SK-N-SH treated with all-trans-retinoic acid at 6 μM for 48 hours (cell line): Measurements from ENCODE around the gene SORCS2.

Source experiments
- ATAC-seq: fragments of 200-7000 bp; cut with Tn5 transposase; 3 replicates; pipeline ENCODE4 v1.9.1; 2020; ENCODE audit warnings: mild to moderate bottlenecking, moderate library complexity
- ARNTL ChIP-seq: fragments of 450-650 bp; formaldehyde crosslinking; IDR thresholded peaks from 2 replicates; pipeline ENCODE4 v1.5.0; 2020; ENCODE audit warnings: low read depth, mild to moderate bottlenecking, moderate library complexity, borderline replicate concordance
- BACH2 ChIP-seq: fragments of 250-450 bp; sonication (Bioruptor Pico); IDR thresholded peaks from 2 replicates; pipeline ENCODE4 v1.9.0; 2021; ENCODE audit warnings: mild to moderate bottlenecking, borderline replicate concordance
- CREB5 ChIP-seq: fragments of 250-450 bp; sonication (Bioruptor Pico); IDR thresholded peaks from 2 replicates; pipeline ENCODE4 v1.5.1; 2020; ENCODE audit warnings: low read depth, mild to moderate bottlenecking, moderate library complexity
- CSDC2 ChIP-seq: fragments of 250-450 bp; sonication (Bioruptor Pico); IDR thresholded peaks from 2 replicates; pipeline ENCODE4 v1.5.0; 2020; ENCODE audit warnings: mild to moderate bottlenecking, moderate library complexity
- CSRNP3 ChIP-seq: fragments of 250-450 bp; sonication (Bioruptor Pico); IDR thresholded peaks from 2 replicates; pipeline ENCODE4 v1.5.1; 2021; ENCODE audit warnings: mild to moderate bottlenecking, moderate library complexity
- ESRRG ChIP-seq: fragments of 250-450 bp; sonication (Bioruptor Pico); IDR thresholded peaks from 2 replicates; pipeline ENCODE4 v1.6.1; 2021; ENCODE audit warnings: mild to moderate bottlenecking
- GLIS3 ChIP-seq: fragments of 250-450 bp; sonication (Bioruptor Pico); IDR thresholded peaks from 2 replicates; pipeline ENCODE4 v1.5.0; 2020; ENCODE audit warnings: mild to moderate bottlenecking, moderate library complexity
- OSR1 ChIP-seq: fragments of 250-450 bp; sonication (Bioruptor Pico); IDR thresholded peaks from 2 replicates; pipeline ENCODE4 v1.8.0; 2022; ENCODE audit warnings: moderate library complexity, mild to moderate bottlenecking, inconsistent platforms
- POU6F1 ChIP-seq: fragments of 250-450 bp; sonication (Bioruptor Pico); IDR thresholded peaks from 2 replicates; pipeline ENCODE4 v1.8.0; 2021; ENCODE audit warnings: low read depth, mild to moderate bottlenecking, moderate library complexity, borderline replicate concordance
- PPARA ChIP-seq: fragments of 250-450 bp; sonication (Bioruptor Pico); IDR thresholded peaks from 2 replicates; pipeline ENCODE4 v1.5.0; 2020; ENCODE audit warnings: mild to moderate bottlenecking, borderline replicate concordance
- RARB ChIP-seq: fragments of 250-450 bp; sonication (Bioruptor Pico); IDR thresholded peaks from 2 replicates; pipeline ENCODE4 v1.8.0; 2021; ENCODE audit warnings: mild to moderate bottlenecking, moderate library complexity
- SNAI2 ChIP-seq: fragments of 250-450 bp; sonication (Bioruptor Pico); IDR thresholded peaks from 2 replicates; pipeline ENCODE4 v1.5.0; 2020; ENCODE audit warnings: mild to moderate bottlenecking, moderate library complexity
- TCF4 ChIP-seq: fragments of 250-450 bp; sonication (Bioruptor Pico); IDR thresholded peaks from 2 replicates; pipeline ENCODE4 v1.8.0; 2021; ENCODE audit warnings: mild to moderate bottlenecking, moderate library complexity, borderline replicate concordance
- TOX ChIP-seq: fragments of 250-450 bp; sonication (Bioruptor Pico); IDR thresholded peaks from 2 replicates; pipeline ENCODE4 v1.8.0; 2021; ENCODE audit warnings: mild to moderate bottlenecking, moderate library complexity, borderline replicate concordance
- TSHZ2 ChIP-seq: fragments of 250-450 bp; sonication (Bioruptor Pico); IDR thresholded peaks from 2 replicates; pipeline ENCODE4 v1.5.0; 2020; ENCODE audit warnings: mild to moderate bottlenecking, moderate library complexity
- ZC3H10 ChIP-seq: fragments of 250-450 bp; sonication (Bioruptor Pico); IDR thresholded peaks from 2 replicates; pipeline ENCODE4 v1.5.1; 2021; ENCODE audit warnings: mild to moderate bottlenecking, moderate library complexity
- ZFP3 ChIP-seq: fragments of 250-450 bp; sonication (Bioruptor Pico); IDR thresholded peaks from 2 replicates; pipeline ENCODE4 v1.5.0; 2020; ENCODE audit warnings: mild to moderate bottlenecking, moderate library complexity
- ZFP30 ChIP-seq: fragments of 450-650 bp; formaldehyde crosslinking; IDR thresholded peaks from 2 replicates; pipeline ENCODE4 v1.5.0; 2022; ENCODE audit warnings: mild to moderate bottlenecking, moderate library complexity
- ZNF70 ChIP-seq: fragments of 450-650 bp; formaldehyde crosslinking; IDR thresholded peaks from 2 replicates; pipeline ENCODE4 v1.5.0; 2020; ENCODE audit warnings: mild to moderate bottlenecking, moderate library complexity
- ZNF8 ChIP-seq: fragments of 450-650 bp; formaldehyde crosslinking; IDR thresholded peaks from 2 replicates; pipeline ENCODE4 v1.5.0; 2020; ENCODE audit warnings: mild to moderate bottlenecking, moderate library complexity
- TF ChIP-seq, protein P1 (sequence below): fragments of 250-450 bp; sonication (Bioruptor Pico); IDR thresholded peaks from 2 replicates; pipeline ENCODE4 v1.8.0; 2020; ENCODE audit warnings: mild to moderate bottlenecking, moderate library complexity, borderline replicate concordance

Gene SORCS2

DNA sequence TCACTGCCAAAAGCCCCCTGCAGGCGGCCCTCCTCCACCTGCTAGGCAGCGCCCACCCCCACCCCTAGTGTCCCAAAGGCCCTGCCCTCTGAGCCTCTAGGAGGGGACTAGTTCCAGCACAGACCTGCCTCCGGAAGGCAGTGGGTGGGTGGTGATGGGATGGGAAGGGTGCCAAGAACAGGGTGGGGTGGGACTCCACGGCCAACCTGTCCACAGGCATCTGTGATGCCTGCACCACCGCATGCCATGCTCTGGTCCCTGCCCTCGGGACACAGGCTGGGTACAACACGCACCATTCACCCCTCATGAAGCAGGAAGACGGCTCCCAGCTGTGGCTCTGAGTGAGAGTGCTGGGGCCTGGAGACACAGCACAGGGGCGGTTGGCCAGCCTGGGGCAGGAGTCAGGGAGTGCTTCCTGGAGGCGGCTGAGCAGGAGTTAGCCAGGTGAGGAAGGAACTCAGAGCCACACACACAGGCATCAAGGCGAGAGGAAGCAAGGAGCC lies 485.5 kb downstream of the SORCS2 start:
- TF ChIP-seq CSDC2 (CRISPR knock-in tag) (no peak), TOX (CRISPR knock-in tag) (no peak), TCF4 (CRISPR knock-in tag) (no peak), ARNTL (no peak), ZNF70 (no peak), ZNF8 (CRISPR knock-in tag) (no peak), TSHZ2 (CRISPR knock-in tag) (no peak), ZFP3 (CRISPR knock-in tag) (no peak), BACH2 (CRISPR knock-in tag) (no peak), ZC3H10 (CRISPR knock-in tag) (no peak)
- TF ChIP-seq, protein P1, sequence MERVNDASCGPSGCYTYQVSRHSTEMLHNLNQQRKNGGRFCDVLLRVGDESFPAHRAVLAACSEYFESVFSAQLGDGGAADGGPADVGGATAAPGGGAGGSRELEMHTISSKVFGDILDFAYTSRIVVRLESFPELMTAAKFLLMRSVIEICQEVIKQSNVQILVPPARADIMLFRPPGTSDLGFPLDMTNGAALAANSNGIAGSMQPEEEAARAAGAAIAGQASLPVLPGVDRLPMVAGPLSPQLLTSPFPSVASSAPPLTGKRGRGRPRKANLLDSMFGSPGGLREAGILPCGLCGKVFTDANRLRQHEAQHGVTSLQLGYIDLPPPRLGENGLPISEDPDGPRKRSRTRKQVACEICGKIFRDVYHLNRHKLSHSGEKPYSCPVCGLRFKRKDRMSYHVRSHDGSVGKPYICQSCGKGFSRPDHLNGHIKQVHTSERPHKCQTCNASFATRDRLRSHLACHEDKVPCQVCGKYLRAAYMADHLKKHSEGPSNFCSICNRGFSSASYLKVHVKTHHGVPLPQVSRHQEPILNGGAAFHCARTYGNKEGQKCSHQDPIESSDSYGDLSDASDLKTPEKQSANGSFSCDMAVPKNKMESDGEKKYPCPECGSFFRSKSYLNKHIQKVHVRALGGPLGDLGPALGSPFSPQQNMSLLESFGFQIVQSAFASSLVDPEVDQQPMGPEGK (CRISPR knock-in tag), result no peak
- ATAC-seq, result no peak

GRCh38 chr4:7678318-7678852 lies 486.0 kb downstream of the SORCS2 start:
- no peak for ATAC-seq
- TF ChIP-seq PPARA (CRISPR knock-in tag) (no peak), TOX (CRISPR knock-in tag) (no peak), ZNF8 (CRISPR knock-in tag) (no peak), CREB5 (no peak), TCF4 (CRISPR knock-in tag) (no peak), ZC3H10 (CRISPR knock-in tag) (no peak), RARB (CRISPR knock-in tag) (no peak), CSDC2 (CRISPR knock-in tag) (no peak), ESRRG (no peak), ARNTL (no peak), TSHZ2 (CRISPR knock-in tag) (no peak), POU6F1 (CRISPR knock-in tag) (no peak), SNAI2 (CRISPR knock-in tag) (no peak), CSRNP3 (CRISPR knock-in tag) (no peak), OSR1 (no peak), GLIS3 (CRISPR knock-in tag) (no peak), ZFP30 (CRISPR knock-in tag) (no peak), ZFP3 (CRISPR knock-in tag) (no peak), BACH2 (CRISPR knock-in tag) (no peak)
- TF ChIP-seq, protein P1 (CRISPR knock-in tag), result no peak
